B cell (primary cell): ENCODE measurements around the gene DYRK3. TPM values are rescaled to one million over a fixed set of nuclear protein-coding genes. Genes with fewer than 3 reads are reported as not detected.

ENCODE experiments used
- ATAC-seq: fragments of 200-7000 bp; cut with Tn5 transposase; one replicate; pipeline ENCODE4 v1.10.0; 2021; ENCODE audit warnings: low read depth, mild to moderate bottlenecking, moderate number of reproducible peaks, moderate library complexity
- CTCF ChIA-PET: fragments of 350-600 bp; sonication (Branson Sonifier 250); formaldehyde crosslinking; loops from one replicate; lab custom pipeline; 2021; ENCODE audit warnings: antibody characterized with exemption, inconsistent platforms; lab: Charles Lee
- POLR2A ChIA-PET: fragments of 350-600 bp; sonication (Branson Sonifier 250); formaldehyde crosslinking; loops from one replicate; lab custom pipeline; 2021; ENCODE audit warnings: antibody characterized with exemption; lab: Charles Lee
- DNase-seq: peaks from one replicate; pipeline ENCODE4 v3.0.0; 2013
- H2AFZ ChIP-seq: 2 replicates; pipeline ENCODE4 v1.6.1; 2012; ENCODE audit warnings: mild to moderate bottlenecking, low read depth, low read length; ENCODE audit not compliant: insufficient read depth, poor library complexity, severe bottlenecking
- H3K27ac ChIP-seq, 2 donors: 1 replicate in 1 of 2; 2 replicates in 1 of 2; pipeline ENCODE4 v1.5.1; 2012 to 2013; ENCODE audit warnings: low read length in 2 of 2, mild to moderate bottlenecking in 2 of 2, moderate library complexity in 1 of 2
- H3K27me3 ChIP-seq, 4 experiments: fragments of 200-600 bp in 1 of 4; sonication (generic) in 1 of 4; replicated peaks in 1 of 4; 1 replicate in 2 of 4; 2 replicates in 2 of 4; pipeline versions ENCODE4 v1.6.1 to v1.7.0; 2013 to 2016; ENCODE audit warnings: low read length in 3 of 4, mild to moderate bottlenecking in 2 of 4, mixed read lengths in 1 of 4, moderate library complexity in 1 of 4; ENCODE audit not compliant: insufficient read depth in 4 of 4, control insufficient read depth in 3 of 4; ENCODE audit errors: control extremely low read depth in 1 of 4
- H3K36me3 ChIP-seq, 2 experiments: replicated peaks in 1 of 2; 1 replicate in 1 of 2; 2 replicates in 1 of 2; pipeline versions ENCODE4 v1.6.1 to v1.7.1; 2013; ENCODE audit warnings: low read length in 1 of 2; ENCODE audit not compliant: insufficient read depth in 2 of 2, control insufficient read depth in 1 of 2; ENCODE audit errors: control extremely low read depth in 1 of 2, extremely low read depth in 1 of 2
- H3K4me1 ChIP-seq, 2 donors: fragments of 200-600 bp in 1 of 2; sonication (generic) in 1 of 2; 1 replicate in 1 of 2; 2 replicates in 1 of 2; pipeline versions ENCODE4 v1.5.1 to v1.6.1; 2013 to 2017; ENCODE audit warnings: low read length in 2 of 2; ENCODE audit not compliant: control insufficient read depth in 2 of 2, insufficient read depth in 2 of 2
- H3K4me2 ChIP-seq: replicated peaks from 2 replicates; pipeline ENCODE3; 2012; ENCODE audit warnings: mild to moderate bottlenecking, low read depth, low read length; ENCODE audit not compliant: poor library complexity, severe bottlenecking
- H3K4me3 ChIP-seq, 5 experiments: fragments of 200-600 bp in 1 of 5; sonication (generic) in 1 of 5; 1 replicate in 3 of 5; 2 replicates in 2 of 5; pipeline versions ENCODE4 v1.5.1 to v1.7.0; 2011 to 2016; ENCODE audit warnings: low read length in 4 of 5, mild to moderate bottlenecking in 4 of 5, low read depth in 2 of 5, control low read depth in 1 of 5, moderate library complexity in 1 of 5; ENCODE audit not compliant: insufficient read depth in 1 of 5; ENCODE audit errors: control extremely low read depth in 1 of 5, extremely low read depth in 1 of 5
- H3K79me2 ChIP-seq: fragments of 200-600 bp; sonication (generic); one replicate; pipeline ENCODE4 v1.6.0; 2016; ENCODE audit warnings: low read length; ENCODE audit not compliant: control insufficient read depth, insufficient read depth
- H3K9ac ChIP-seq: fragments of 200-600 bp; sonication (generic); 2 replicates; pipeline ENCODE4 v1.6.1; 2017; ENCODE audit warnings: mild to moderate bottlenecking, low read length, moderate library complexity
- H3K9me3 ChIP-seq, 3 donors: one replicate each; pipeline versions ENCODE4 v1.6.1 to v1.7.1; 2013; ENCODE audit warnings: low read length in 2 of 3; ENCODE audit not compliant: control insufficient read depth in 2 of 3, insufficient read depth in 1 of 3; ENCODE audit errors: control extremely low read depth in 1 of 3
- H4K20me1 ChIP-seq: 2 replicates; pipeline ENCODE4 v1.6.0; 2012; ENCODE audit warnings: mild to moderate bottlenecking, low read length; ENCODE audit not compliant: insufficient read depth, control insufficient read depth, poor library complexity, severe bottlenecking
- H3K27ac Mint-ChIP-seq: one replicate; pipeline ENCODE4 v1.8.0; 2021; ENCODE audit warnings: mixed read lengths
- H3K27me3 Mint-ChIP-seq: one replicate; pipeline ENCODE4 v1.8.0; 2021; ENCODE audit warnings: mixed read lengths
- H3K4me1 Mint-ChIP-seq: one replicate; pipeline ENCODE4 v1.8.0; 2021; ENCODE audit warnings: mixed read lengths
- H3K4me3 Mint-ChIP-seq: one replicate; pipeline ENCODE4 v1.8.0; 2021; ENCODE audit warnings: mixed read lengths
- H3K9me3 Mint-ChIP-seq: one replicate; pipeline ENCODE4 v1.8.0; 2022; ENCODE audit warnings: mixed read lengths; ENCODE audit not compliant: insufficient read depth
- CTCF ChIP-seq: fragments of 200-600 bp; IDR thresholded peaks from one replicate; pipeline ENCODE4 v1.8.0; 2022; ENCODE audit warnings: antibody characterized with exemption, mild to moderate bottlenecking
- EZH2 ChIP-seq: IDR thresholded peaks from 2 replicates; pipeline ENCODE4 v1.6.1; 2012; ENCODE audit warnings: borderline replicate concordance, low read depth, mild to moderate bottlenecking, moderate library complexity, low read length; ENCODE audit not compliant: insufficient read depth, poor library complexity, severe bottlenecking
- WGBS: methylation state at CpG from one replicate; pipeline ENCODE4 v1.1.5; 2013; ENCODE audit warnings: missing lambda C conversion rate; ENCODE audit not compliant: insufficient coverage; 5-methylcytosine and 5-hydroxymethylcytosine counted together
- intact Hi-C: fragments of 100-400 bp; cut with micrococcal nuclease; formaldehyde crosslinking; loops from one replicate; pipeline ENCODE4 v1.10.0; 2022
- polyA plus RNA-seq: library from polyadenylated mRNA; depleted of rRNA; stranded (reverse); fragments of >200 nt; gene quantifications from 2 replicates; pipeline ENCODE4 v1.2.3, GENCODE V29; 2012
- total RNA-seq, 2 donors: library from RNA; stranded (reverse); fragments of 120-200 nt in 1 of 2; gene quantifications; 1 replicate in 1 of 2; 2 replicates in 1 of 2; pipeline versions ENCODE4 v1.2.3 to v1.2.4, GENCODE V29; 2013 to 2022

The DYRK3 gene
- total and polyA plus RNA-seq, 2 donors (not counting 1 experiment from before 2014, with no cell fraction given) = 0.30 TPM; not detected in 1

GRCh38 chr1:206684478-206685333 lies 49.4 kb downstream of the DYRK3 start, which contains the start of gene MAPKAPK2:
Gene MAPKAPK2, plus strand, starts transcription at chr1:206684905. Its CDS starts 325 bp downstream, at chr1:206685230.
- intact Hi-C loops = loop anchor here (1.0 to 5.0 kb wide), 4 partner anchors 20 to 1052 kb away; partner anchors contain the start of genes CD55, ELK4, PFKFB2 and YOD1
- peak within 1 kb of the TSS; percentile 69 to 91 (median 87) for H3K4me3 ChIP-seq
- Mint-ChIP-seq H3K9me3 (no peaks in the 10 kb centered on the region), H3K27me3 (no peaks in the 10 kb centered on the region), H3K4me3 (peak within 1 kb of the TSS; percentile 100), H3K27ac (peak within 1 kb of the TSS; percentile 96), H3K4me1 (peaks cover 82% of the 10 kb centered on the region)
- peak within 1 kb of the TSS; percentile 87 for H3K9ac ChIP-seq
- peaks cover 54% of the 10 kb centered on the region for H3K79me2 ChIP-seq
- ATAC-seq = peak; percentile 70
- H3K9me3 ChIP-seq = no peaks in the 10 kb centered on the region
- peaks cover 54 to 72% of the 10 kb centered on the region in 2 donors for H3K4me1 ChIP-seq
- H3K36me3 ChIP-seq = no peaks in the 10 kb centered on the region
- H3K4me2 ChIP-seq = peak within 1 kb of the TSS; percentile 90
- under 1% methylated on average over 65 of the region's 82 CpGs for WGBS
- H2AFZ ChIP-seq = peak within 1 kb of the TSS; percentile 56
- CTCF ChIA-PET = interaction anchor here (1.1 to 2.8 kb wide), 5 partner anchors 21 to 215 kb away, joined by 3 to 21 read pairs (median 3); no protein-coding TSS in a partner anchor
- peak; percentile 83 for DNase-seq
- peak within 1 kb of the TSS; percentile 76 to 86 for H3K27ac ChIP-seq
- TF ChIP-seq EZH2 = no peak
- TF ChIP-seq CTCF = no peak
- no peaks in the 10 kb centered on the region for H3K27me3 ChIP-seq
- POLR2A ChIA-PET = interaction anchor here (0.6 to 1.7 kb wide), 10 partner anchors 11 to 241 kb away, joined by 3 to 5 read pairs (median 4); partner anchors contain the start of gene IL10
- peaks cover 45% of the 10 kb centered on the region for H4K20me1 ChIP-seq
